Right lobe of liver (tissue), 6 donors: ENCODE results near the gene HERC4. TPM values are rescaled to one million over a fixed set of nuclear protein-coding genes. Genes with fewer than 3 reads are reported as not detected.

Experiments used
- ATAC-seq, 4 donors: fragments of 200-7000 bp; cut with Tn5 transposase; one replicate each; pipeline ENCODE4 v1.9.1; 2020; ENCODE audit warnings: mild to moderate bottlenecking in 4 of 4, moderate library complexity in 4 of 4
- DNase-seq, 3 donors: peaks; one replicate each; pipeline ENCODE4 v3.0.0-alpha.2; 2020
- H3K27ac ChIP-seq, 3 donors: fragments of 200-600 bp; one replicate each; pipeline ENCODE4 v1.8.0; 2022
- H3K27me3 ChIP-seq, 2 donors: fragments of 200-600 bp; one replicate each; pipeline ENCODE4 v1.8.0; 2022
- H3K36me3 ChIP-seq, 4 donors: fragments of 200-600 bp; sonication (generic) in 1 of 4; one replicate each; pipeline versions ENCODE4 v1.5.1 to v1.8.0; 2017 to 2022; ENCODE audit warnings: control low read depth in 1 of 4
- H3K4me1 ChIP-seq, 4 donors: fragments of 200-600 bp; sonication (generic) in 1 of 4; one replicate each; pipeline versions ENCODE4 v1.5.1 to v1.8.0; 2017 to 2022; ENCODE audit warnings: control low read depth in 1 of 4
- H3K4me3 ChIP-seq, 3 donors: fragments of 200-600 bp; one replicate each; pipeline ENCODE4 v1.8.0; 2022
- H3K9me3 ChIP-seq, 4 donors: fragments of 200-600 bp; sonication (generic) in 1 of 4; one replicate each; pipeline versions ENCODE4 v1.5.1 to v1.8.0; 2017 to 2022; ENCODE audit warnings: control low read depth in 1 of 4
- CTCF ChIP-seq, 4 donors: fragments of 200-600 bp in 3 of 4; fragments of 450-650 bp in 1 of 4; IDR thresholded peaks; one replicate each; pipeline versions ENCODE4 v1.5.1 to v1.8.0; 2016 to 2022; ENCODE audit warnings: antibody characterized with exemption in 4 of 4, mild to moderate bottlenecking in 2 of 4
- POLR2A ChIP-seq: fragments of 450-650 bp; IDR thresholded peaks from one replicate; pipeline ENCODE4 v1.6.1; 2017; ENCODE audit warnings: antibody characterized with exemption, mild to moderate bottlenecking
- WGBS: methylation state at CpG from one replicate; pipeline ENCODE4 v1.1.6; 2018; ENCODE audit warnings: low coverage, low lambda C conversion rate; ENCODE audit not compliant: insufficient coverage; ENCODE audit errors: missing lambda C conversion rate; 5-methylcytosine and 5-hydroxymethylcytosine counted together
- intact Hi-C, 2 donors: fragments of 100-400 bp; cut with DNase I; formaldehyde crosslinking; loops; one replicate each; pipeline versions ENCODE4 v1.11.2 to v1.14.1; 2022
- total RNA-seq, 6 experiments: library from RNA; depleted of rRNA in 2 of 6; stranded (reverse); fragments of >200 nt in 2 of 6; fragmentation: NEBNext Ultra II Directional in 3 of 6; extraction: Animal tissue kit (Norgen Biotek cat#: 25700) in 3 of 6; gene quantifications; one replicate each; pipeline versions ENCODE4 v1.1.0 to v1.2.4, GENCODE V29; 2016 to 2023
- donor health status: DM: no; HTN: yes; CAD: no.
- donor health status: DM: no; HTN: no; CAD: no.
- donor health status: DM: no; HTN: no; CAD: no.
- donor health status: DM: no; HTN: yes; CAD: no.
- donor health status: DM: no; HTN: yes; CAD: no.

The HERC4 gene
- total RNA-seq, 6 experiments from 2014 or later, result 17.6 to 32.2 (median 26.9) TPM

GRCh38 chr10:68083953-68084352 is 8.9 kb upstream of the HERC4 start:
- DNase-seq, result no peak
- WGBS, result 9% methylated on average over 1 of the region's 1 CpG
- TF ChIP-seq CTCF (IDR thresholded peaks at IDR 0.05) (no peak), POLR2A (no peak)
- Histone ChIP-seq H3K36me3 (no peaks in the 10 kb centered on the region), H3K4me3 (no peak overlapping the region), H3K9me3 (no peaks in the 10 kb centered on the region), H3K27ac (no peak overlapping the region), H3K27me3 (no peaks in the 10 kb centered on the region), H3K4me1 (peaks cover 0 to 10% (median 0%) of the 10 kb centered on the region in 4 donors)
- ATAC-seq, result no peak
- intact Hi-C loops, result no loop called here

GRCh38 chr10:68082872-68083271 is 7.8 kb upstream of the HERC4 start:
- WGBS, result 15% methylated on average over 1 of the region's 1 CpG
- peaks cover 0 to 10% (median 0%) of the 10 kb centered on the region in 4 donors for H3K4me1 ChIP-seq
- ATAC-seq (peak; percentile 45 to 65 (median 53)), DNase-seq (no peak)
- no peak for TF ChIP-seq POLR2A
- TF ChIP-seq CTCF (IDR thresholded peaks at IDR 0.05), result peak; percentile 42 to 72 (median 48)
- no peaks in the 10 kb centered on the region for H3K27me3 ChIP-seq
- H3K9me3 ChIP-seq, result no peaks in the 10 kb centered on the region
- H3K36me3 ChIP-seq, result no peaks in the 10 kb centered on the region
- H3K4me3 ChIP-seq, result no peak overlapping the region
- intact Hi-C loops, result no loop called here
- no peak overlapping the region for H3K27ac ChIP-seq

- no peak for ATAC-seq
- WGBS, result 78% methylated on average over 6 of the region's 6 CpGs
- Histone ChIP-seq H3K36me3 (no peaks in the 10 kb centered on the region), H3K4me3 (no peak overlapping the region), H3K27me3 (no peaks in the 10 kb centered on the region), H3K4me1 (peaks cover 0 to 1% (median 0%) of the 10 kb centered on the region in 4 donors), H3K9me3 (no peaks in the 10 kb centered on the region), H3K27ac (no peak overlapping the region)
- no peak for DNase-seq
- TF ChIP-seq POLR2A (no peak), CTCF (IDR thresholded peaks at IDR 0.05) (no peak)
- intact Hi-C loops, result no loop called here
Measured at GRCh38 chr10:68081916-68082315, 6.8 kb upstream of the HERC4 start.

- WGBS, result 61% methylated on average over 4 of the region's 5 CpGs
- Histone ChIP-seq H3K9me3 (no peaks in the 10 kb centered on the region), H3K27me3 (no peaks in the 10 kb centered on the region), H3K36me3 (no peaks in the 10 kb centered on the region), H3K27ac (no peak overlapping the region), H3K4me1 (no peaks in the 10 kb centered on the region), H3K4me3 (no peak overlapping the region)
- ATAC-seq, result no peak
- intact Hi-C loops, result no loop called here
- TF ChIP-seq CTCF (IDR thresholded peaks at IDR 0.05) (no peak), POLR2A (no peak)
- DNase-seq, result no peak
Measured at GRCh38 chr10:68080853-68081431, 5.9 kb upstream of the HERC4 start.
